GM23338 (cell line): ENCODE data around the gene GPSM1.

ENCODE experiments used
- EZH2 ChIP-seq: fragments of 200-600 bp; sonication (generic); IDR thresholded peaks from one replicate; pipeline ENCODE4 v1.8.0; 2017; ENCODE audit warnings: antibody characterized with exemption, mild to moderate bottlenecking, low read depth; ENCODE audit not compliant: unreplicated experiment
- EZH2phosphoT487 ChIP-seq: fragments of 200-600 bp; sonication (generic); IDR thresholded peaks from one replicate; pipeline ENCODE4 v1.8.1; 2018; ENCODE audit warnings: antibody characterized with exemption; ENCODE audit not compliant: unreplicated experiment
- NANOG ChIP-seq: IDR thresholded peaks from 2 replicates; pipeline ENCODE4 v1.6.1; 2016; ENCODE audit warnings: antibody characterized with exemption, borderline replicate concordance
- POLR2AphosphoS5 ChIP-seq: IDR thresholded peaks from 2 replicates; pipeline ENCODE4 v1.6.1; 2016; ENCODE audit warnings: antibody characterized with exemption, low read depth
- STAT1 ChIP-seq: IDR thresholded peaks from one replicate; pipeline ENCODE4 v1.6.1; 2016; ENCODE audit warnings: antibody characterized with exemption; ENCODE audit not compliant: unreplicated experiment
- ZNF114 ChIP-seq: fragments of 250-450 bp; sonication (Bioruptor Pico); IDR thresholded peaks from 2 replicates; pipeline ENCODE4 v1.5.0; 2020; ENCODE audit warnings: mild to moderate bottlenecking, moderate library complexity
- ZNF331 ChIP-seq: fragments of 250-450 bp; sonication (Bioruptor Pico); IDR thresholded peaks from 2 replicates; pipeline ENCODE4 v1.5.0; 2020; ENCODE audit warnings: low read depth, mild to moderate bottlenecking, moderate library complexity
- TF ChIP-seq, protein P1 (sequence below), 2 experiments: fragments of 200-600 bp in 1 of 2; sonication (generic) in 1 of 2; conservative IDR thresholded peaks; 2 replicates each; pipeline versions ENCODE4 v1.5.1 to v1.6.1; 2016 to 2017; ENCODE audit warnings: antibody characterized with exemption in 2 of 2, low read depth in 2 of 2, mild to moderate bottlenecking in 2 of 2, moderate library complexity in 1 of 2
- TF ChIP-seq, protein P2 (sequence below): fragments of 250-450 bp; sonication (Bioruptor Pico); IDR thresholded peaks from 2 replicates; pipeline ENCODE4 v1.5.0; 2020; ENCODE audit warnings: mild to moderate bottlenecking, moderate library complexity
- TF ChIP-seq, protein P3 (sequence below): IDR thresholded peaks from one replicate; pipeline ENCODE4 v1.6.1; 2018; ENCODE audit warnings: antibody characterized with exemption; ENCODE audit not compliant: unreplicated experiment

DNA sequence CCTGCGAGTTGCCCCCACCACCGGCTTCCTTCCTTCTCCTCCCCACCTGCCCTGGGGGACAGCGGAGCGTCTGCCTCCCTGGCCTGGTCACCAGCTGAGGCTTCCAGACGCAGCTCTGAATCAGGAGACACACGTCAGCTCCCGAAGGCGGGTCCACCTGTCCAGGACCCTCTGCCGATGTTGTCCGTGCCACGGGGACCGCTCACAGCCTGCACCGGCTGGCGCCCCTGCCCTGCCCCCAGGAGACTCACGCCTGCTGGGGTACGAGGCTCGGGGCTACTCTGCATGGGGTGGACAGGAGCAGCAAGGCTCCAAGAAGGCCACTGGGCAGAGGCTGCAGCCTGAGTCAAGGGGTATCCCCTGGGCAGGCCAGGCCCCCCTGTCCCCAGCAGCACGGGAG is 21.5 kb upstream of the GPSM1 start:
- no peak for TF ChIP-seq POLR2AphosphoS5
- TF ChIP-seq, protein P1, sequence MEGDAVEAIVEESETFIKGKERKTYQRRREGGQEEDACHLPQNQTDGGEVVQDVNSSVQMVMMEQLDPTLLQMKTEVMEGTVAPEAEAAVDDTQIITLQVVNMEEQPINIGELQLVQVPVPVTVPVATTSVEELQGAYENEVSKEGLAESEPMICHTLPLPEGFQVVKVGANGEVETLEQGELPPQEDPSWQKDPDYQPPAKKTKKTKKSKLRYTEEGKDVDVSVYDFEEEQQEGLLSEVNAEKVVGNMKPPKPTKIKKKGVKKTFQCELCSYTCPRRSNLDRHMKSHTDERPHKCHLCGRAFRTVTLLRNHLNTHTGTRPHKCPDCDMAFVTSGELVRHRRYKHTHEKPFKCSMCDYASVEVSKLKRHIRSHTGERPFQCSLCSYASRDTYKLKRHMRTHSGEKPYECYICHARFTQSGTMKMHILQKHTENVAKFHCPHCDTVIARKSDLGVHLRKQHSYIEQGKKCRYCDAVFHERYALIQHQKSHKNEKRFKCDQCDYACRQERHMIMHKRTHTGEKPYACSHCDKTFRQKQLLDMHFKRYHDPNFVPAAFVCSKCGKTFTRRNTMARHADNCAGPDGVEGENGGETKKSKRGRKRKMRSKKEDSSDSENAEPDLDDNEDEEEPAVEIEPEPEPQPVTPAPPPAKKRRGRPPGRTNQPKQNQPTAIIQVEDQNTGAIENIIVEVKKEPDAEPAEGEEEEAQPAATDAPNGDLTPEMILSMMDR (conservative IDR thresholded peaks at IDR 0.05; ENCODE audit: low read depth in 2 of 2), result no peak
- TF ChIP-seq EZH2, result no peak
- no peak for TF ChIP-seq ZNF331 (CRISPR knock-in tag)
- no peak for TF ChIP-seq NANOG
- no peak for TF ChIP-seq EZH2phosphoT487
- TF ChIP-seq, protein P2, sequence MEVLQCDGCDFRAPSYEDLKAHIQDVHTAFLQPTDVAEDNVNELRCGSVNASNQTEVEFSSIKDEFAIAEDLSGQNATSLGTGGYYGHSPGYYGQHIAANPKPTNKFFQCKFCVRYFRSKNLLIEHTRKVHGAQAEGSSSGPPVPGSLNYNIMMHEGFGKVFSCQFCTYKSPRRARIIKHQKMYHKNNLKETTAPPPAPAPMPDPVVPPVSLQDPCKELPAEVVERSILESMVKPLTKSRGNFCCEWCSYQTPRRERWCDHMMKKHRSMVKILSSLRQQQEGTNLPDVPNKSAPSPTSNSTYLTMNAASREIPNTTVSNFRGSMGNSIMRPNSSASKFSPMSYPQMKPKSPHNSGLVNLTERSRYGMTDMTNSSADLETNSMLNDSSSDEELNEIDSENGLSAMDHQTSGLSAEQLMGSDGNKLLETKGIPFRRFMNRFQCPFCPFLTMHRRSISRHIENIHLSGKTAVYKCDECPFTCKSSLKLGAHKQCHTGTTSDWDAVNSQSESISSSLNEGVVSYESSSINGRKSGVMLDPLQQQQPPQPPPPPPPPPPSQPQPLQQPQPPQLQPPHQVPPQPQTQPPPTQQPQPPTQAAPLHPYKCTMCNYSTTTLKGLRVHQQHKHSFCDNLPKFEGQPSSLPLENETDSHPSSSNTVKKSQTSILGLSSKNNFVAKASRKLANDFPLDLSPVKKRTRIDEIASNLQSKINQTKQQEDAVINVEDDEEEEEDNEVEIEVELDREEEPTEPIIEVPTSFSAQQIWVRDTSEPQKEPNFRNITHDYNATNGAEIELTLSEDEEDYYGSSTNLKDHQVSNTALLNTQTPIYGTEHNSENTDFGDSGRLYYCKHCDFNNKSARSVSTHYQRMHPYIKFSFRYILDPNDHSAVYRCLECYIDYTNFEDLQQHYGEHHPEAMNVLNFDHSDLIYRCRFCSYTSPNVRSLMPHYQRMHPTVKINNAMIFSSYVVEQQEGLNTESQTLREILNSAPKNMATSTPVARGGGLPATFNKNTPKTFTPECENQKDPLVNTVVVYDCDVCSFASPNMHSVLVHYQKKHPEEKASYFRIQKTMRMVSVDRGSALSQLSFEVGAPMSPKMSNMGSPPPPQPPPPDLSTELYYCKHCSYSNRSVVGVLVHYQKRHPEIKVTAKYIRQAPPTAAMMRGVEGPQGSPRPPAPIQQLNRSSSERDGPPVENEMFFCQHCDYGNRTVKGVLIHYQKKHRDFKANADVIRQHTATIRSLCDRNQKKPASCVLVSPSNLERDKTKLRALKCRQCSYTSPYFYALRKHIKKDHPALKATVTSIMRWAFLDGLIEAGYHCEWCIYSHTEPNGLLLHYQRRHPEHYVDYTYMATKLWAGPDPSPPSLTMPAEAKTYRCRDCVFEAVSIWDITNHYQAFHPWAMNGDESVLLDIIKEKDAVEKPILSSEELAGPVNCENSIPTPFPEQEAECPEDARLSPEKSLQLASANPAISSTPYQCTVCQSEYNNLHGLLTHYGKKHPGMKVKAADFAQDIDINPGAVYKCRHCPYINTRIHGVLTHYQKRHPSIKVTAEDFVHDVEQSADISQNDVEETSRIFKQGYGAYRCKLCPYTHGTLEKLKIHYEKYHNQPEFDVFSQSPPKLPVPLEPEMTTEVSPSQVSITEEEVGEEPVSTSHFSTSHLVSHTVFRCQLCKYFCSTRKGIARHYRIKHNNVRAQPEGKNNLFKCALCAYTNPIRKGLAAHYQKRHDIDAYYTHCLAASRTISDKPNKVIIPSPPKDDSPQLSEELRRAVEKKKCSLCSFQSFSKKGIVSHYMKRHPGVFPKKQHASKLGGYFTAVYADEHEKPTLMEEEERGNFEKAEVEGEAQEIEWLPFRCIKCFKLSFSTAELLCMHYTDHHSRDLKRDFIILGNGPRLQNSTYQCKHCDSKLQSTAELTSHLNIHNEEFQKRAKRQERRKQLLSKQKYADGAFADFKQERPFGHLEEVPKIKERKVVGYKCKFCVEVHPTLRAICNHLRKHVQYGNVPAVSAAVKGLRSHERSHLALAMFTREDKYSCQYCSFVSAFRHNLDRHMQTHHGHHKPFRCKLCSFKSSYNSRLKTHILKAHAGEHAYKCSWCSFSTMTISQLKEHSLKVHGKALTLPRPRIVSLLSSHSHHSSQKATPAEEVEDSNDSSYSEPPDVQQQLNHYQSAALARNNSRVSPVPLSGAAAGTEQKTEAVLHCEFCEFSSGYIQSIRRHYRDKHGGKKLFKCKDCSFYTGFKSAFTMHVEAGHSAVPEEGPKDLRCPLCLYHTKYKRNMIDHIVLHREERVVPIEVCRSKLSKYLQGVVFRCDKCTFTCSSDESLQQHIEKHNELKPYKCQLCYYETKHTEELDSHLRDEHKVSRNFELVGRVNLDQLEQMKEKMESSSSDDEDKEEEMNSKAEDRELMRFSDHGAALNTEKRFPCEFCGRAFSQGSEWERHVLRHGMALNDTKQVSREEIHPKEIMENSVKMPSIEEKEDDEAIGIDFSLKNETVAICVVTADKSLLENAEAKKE (CRISPR knock-in tag), result no peak
- TF ChIP-seq, protein P3, sequence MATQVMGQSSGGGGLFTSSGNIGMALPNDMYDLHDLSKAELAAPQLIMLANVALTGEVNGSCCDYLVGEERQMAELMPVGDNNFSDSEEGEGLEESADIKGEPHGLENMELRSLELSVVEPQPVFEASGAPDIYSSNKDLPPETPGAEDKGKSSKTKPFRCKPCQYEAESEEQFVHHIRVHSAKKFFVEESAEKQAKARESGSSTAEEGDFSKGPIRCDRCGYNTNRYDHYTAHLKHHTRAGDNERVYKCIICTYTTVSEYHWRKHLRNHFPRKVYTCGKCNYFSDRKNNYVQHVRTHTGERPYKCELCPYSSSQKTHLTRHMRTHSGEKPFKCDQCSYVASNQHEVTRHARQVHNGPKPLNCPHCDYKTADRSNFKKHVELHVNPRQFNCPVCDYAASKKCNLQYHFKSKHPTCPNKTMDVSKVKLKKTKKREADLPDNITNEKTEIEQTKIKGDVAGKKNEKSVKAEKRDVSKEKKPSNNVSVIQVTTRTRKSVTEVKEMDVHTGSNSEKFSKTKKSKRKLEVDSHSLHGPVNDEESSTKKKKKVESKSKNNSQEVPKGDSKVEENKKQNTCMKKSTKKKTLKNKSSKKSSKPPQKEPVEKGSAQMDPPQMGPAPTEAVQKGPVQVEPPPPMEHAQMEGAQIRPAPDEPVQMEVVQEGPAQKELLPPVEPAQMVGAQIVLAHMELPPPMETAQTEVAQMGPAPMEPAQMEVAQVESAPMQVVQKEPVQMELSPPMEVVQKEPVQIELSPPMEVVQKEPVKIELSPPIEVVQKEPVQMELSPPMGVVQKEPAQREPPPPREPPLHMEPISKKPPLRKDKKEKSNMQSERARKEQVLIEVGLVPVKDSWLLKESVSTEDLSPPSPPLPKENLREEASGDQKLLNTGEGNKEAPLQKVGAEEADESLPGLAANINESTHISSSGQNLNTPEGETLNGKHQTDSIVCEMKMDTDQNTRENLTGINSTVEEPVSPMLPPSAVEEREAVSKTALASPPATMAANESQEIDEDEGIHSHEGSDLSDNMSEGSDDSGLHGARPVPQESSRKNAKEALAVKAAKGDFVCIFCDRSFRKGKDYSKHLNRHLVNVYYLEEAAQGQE, result no peak
- no peak for TF ChIP-seq STAT1
- no peak for TF ChIP-seq ZNF114 (CRISPR knock-in tag)
